HepG2 (cell line): Measurements from ENCODE around the gene TMEM8B. TPM values are rescaled to one million over a fixed set of nuclear protein-coding genes. Genes with fewer than 3 reads are reported as not detected.

Source experiments
- ATAC-seq: fragments of 200-7000 bp; cut with Tn5 transposase; 3 replicates; pipeline ENCODE4 v1.9.1; 2020; ENCODE audit warnings: mild to moderate bottlenecking, moderate library complexity
- BruUV-seq: library from RNA; stranded (reverse); fragments of 400-500 nt; replicated peaks from 2 replicates; lab custom pipeline; 2021; lab: Mats Ljungman, UMichigan
- CTCF ChIA-PET: fragments of 300-600 bp; formaldehyde crosslinking; extraction: SDS; loops from one replicate; lab custom pipeline; 2021; ENCODE audit warnings: low total read pairs, inconsistent platforms, low intra/inter-chr PET ratio; lab: Yijun Ruan, JAX
- POLR2A ChIA-PET: fragments of 350-600 bp; sonication (Branson Sonifier 250); formaldehyde crosslinking; loops from one replicate; lab custom pipeline; 2020; ENCODE audit warnings: antibody characterized with exemption, inconsistent platforms; lab: Yijun Ruan, JAX
- DNase-seq: peaks from one replicate; pipeline ENCODE4 v3.0.0-alpha.2; 2015; ENCODE audit warnings: low spot score
- FAIRE-seq: peaks from 3 replicates; lab custom pipeline; 2011; peaks lifted over from hg19 to GRCh38; lab: Jason Lieb, UNC
- H2AFZ ChIP-seq: one replicate; pipeline ENCODE4 v1.6.1; 2011; ENCODE audit warnings: low read length, inconsistent platforms
- H3K27ac ChIP-seq: fragments of 300-600 bp; 3 replicates; pipeline ENCODE4 v1.8.0; 2011; ENCODE audit warnings: mixed run types, mild to moderate bottlenecking, mixed read lengths, low read length, inconsistent platforms; ENCODE audit not compliant: insufficient read depth; ENCODE audit errors: extremely low read length
- H3K27me3 ChIP-seq, 2 experiments: fragments of 200-600 bp in 1 of 2; 2 replicates in 1 of 2; 3 replicates in 1 of 2; pipeline versions ENCODE4 v1.6.0 to v1.8.0; 2011; ENCODE audit warnings: low read length in 2 of 2, mild to moderate bottlenecking in 2 of 2, moderate library complexity in 2 of 2, inconsistent platforms in 1 of 2; ENCODE audit not compliant: insufficient read depth in 2 of 2, control insufficient read depth in 1 of 2
- H3K36me3 ChIP-seq, 2 experiments: fragments of 200-600 bp in 1 of 2; replicated peaks in 1 of 2; 2 replicates in 1 of 2; 3 replicates in 1 of 2; pipeline versions ENCODE4 v1.5.1 to v1.8.0; 2011; ENCODE audit warnings: low read length in 2 of 2, inconsistent platforms in 1 of 2; ENCODE audit not compliant: insufficient read depth in 2 of 2, control insufficient read depth in 1 of 2
- H3K4me1 ChIP-seq: 2 replicates; pipeline ENCODE4 v1.5.1; 2012; ENCODE audit warnings: low read length, inconsistent platforms; ENCODE audit not compliant: insufficient read depth
- H3K4me2 ChIP-seq: 2 replicates; pipeline ENCODE4 v1.6.0; 2011; ENCODE audit warnings: low read depth, low read length, inconsistent platforms
- H3K4me3 ChIP-seq, 3 experiments: fragments of 200-600 bp in 1 of 3; sonication (generic), shearing (Covaris generic) in 1 of 3; replicated peaks in 1 of 3; 2 replicates each; pipeline ENCODE4 v1.5.1; 2011 to 2016; ENCODE audit warnings: low read length in 3 of 3, inconsistent platforms in 2 of 3, low read depth in 2 of 3, mild to moderate bottlenecking in 2 of 3, control low read depth in 1 of 3, mixed read lengths in 1 of 3; ENCODE audit not compliant: insufficient read depth in 1 of 3
- H3K79me2 ChIP-seq: one replicate; pipeline ENCODE4 v1.6.1; 2011; ENCODE audit warnings: low read length, inconsistent platforms; ENCODE audit not compliant: insufficient read depth
- H3K9ac ChIP-seq: 2 replicates; pipeline ENCODE4 v1.6.0; 2011; ENCODE audit warnings: mild to moderate bottlenecking, low read depth, low read length, inconsistent platforms; ENCODE audit not compliant: insufficient read depth
- H3K9me3 ChIP-seq: 2 replicates; pipeline ENCODE4 v1.5.1; 2012; ENCODE audit warnings: mild to moderate bottlenecking, low read length
- H4K20me1 ChIP-seq: 2 replicates; pipeline ENCODE4 v1.6.0; 2011; ENCODE audit warnings: inconsistent platforms, mild to moderate bottlenecking, low read length, moderate library complexity; ENCODE audit not compliant: insufficient read depth
- EED ChIP-seq: sonication (generic); formaldehyde crosslinking; IDR thresholded peaks from 2 replicates; pipeline ENCODE4 v1.5.0; 2020; ENCODE audit warnings: mild to moderate bottlenecking, missing genetic modification reagents
- EHMT2 ChIP-seq: fragments of 200-600 bp; sonication (generic); IDR thresholded peaks from 2 replicates; pipeline ENCODE4 v1.7.0; 2017; ENCODE audit warnings: antibody characterized with exemption, low read depth, low read length, borderline replicate concordance
- HMGA1 ChIP-seq: sonication (generic); formaldehyde crosslinking; conservative IDR thresholded peaks from 2 replicates; pipeline ENCODE4 v1.4.0; 2020; ENCODE audit warnings: missing genetic modification reagents
- NRL ChIP-seq: sonication (generic); formaldehyde crosslinking; IDR thresholded peaks from 2 replicates; pipeline ENCODE4 v1.5.0; 2020; ENCODE audit warnings: missing genetic modification reagents, mild to moderate bottlenecking, moderate library complexity, borderline replicate concordance
- POLR2A ChIP-seq, 2 experiments: IDR thresholded peaks; 2 replicates each; pipeline ENCODE4 v1.6.1; 2011; ENCODE audit warnings: low read depth in 2 of 2, low read length in 2 of 2, mild to moderate bottlenecking in 1 of 2, moderate library complexity in 1 of 2; ENCODE audit not compliant: insufficient read depth in 1 of 2
- RNF2 ChIP-seq: fragments of 450-650 bp; conservative IDR thresholded peaks from 2 replicates; pipeline ENCODE4 v1.6.1; 2016; ENCODE audit warnings: low read depth
- RNF219 ChIP-seq: sonication (generic); formaldehyde crosslinking; IDR thresholded peaks from 2 replicates; pipeline ENCODE4 v1.5.0; 2020; ENCODE audit warnings: mild to moderate bottlenecking, missing genetic modification reagents
- TFDP1 ChIP-seq: IDR thresholded peaks from 2 replicates; pipeline ENCODE4 v1.6.1; 2016; ENCODE audit warnings: missing compliant biosample characterization, missing genetic modification reagents, borderline replicate concordance
- ZBTB21 ChIP-seq: sonication (generic); formaldehyde crosslinking; IDR thresholded peaks from 2 replicates; pipeline ENCODE4 v1.4.0; 2020; ENCODE audit warnings: missing genetic modification reagents
- ZBTB42 ChIP-seq: sonication (generic); formaldehyde crosslinking; IDR thresholded peaks from 2 replicates; pipeline ENCODE4 v1.5.0; 2020; ENCODE audit warnings: mild to moderate bottlenecking, missing genetic modification reagents
- ZIK1 ChIP-seq: sonication (generic); formaldehyde crosslinking; IDR thresholded peaks from 2 replicates; pipeline ENCODE4 v1.5.0; 2020; ENCODE audit warnings: mild to moderate bottlenecking, low read depth, missing genetic modification reagents, borderline replicate concordance
- ZNF136 ChIP-seq: sonication (generic); formaldehyde crosslinking; IDR thresholded peaks from 2 replicates; pipeline ENCODE4 v1.8.1; 2022; ENCODE audit warnings: low read depth, mild to moderate bottlenecking, moderate library complexity, missing genetic modification reagents
- ZNF331 ChIP-seq: sonication (generic); formaldehyde crosslinking; IDR thresholded peaks from 2 replicates; pipeline ENCODE4 v1.4.0; 2020; ENCODE audit warnings: missing genetic modification reagents
- ZNF362 ChIP-seq: sonication (generic); formaldehyde crosslinking; IDR thresholded peaks from 2 replicates; pipeline ENCODE4 v1.4.0; 2020; ENCODE audit warnings: missing genetic modification reagents, mild to moderate bottlenecking, borderline replicate concordance
- WGBS: methylation state at CpG from one replicate; pipeline ENCODE4 v1.1.6; 2017; ENCODE audit warnings: low lambda C conversion rate; 5-methylcytosine and 5-hydroxymethylcytosine counted together
- in situ Hi-C: cut with HindIII; loops from 2 replicates; pipeline ENCODE4 v1.10.0; 2017; ENCODE audit warnings: low pct_unique_long_range_greater_than_20kb; ENCODE audit not compliant: extremely low pct_ligation_motif_present
- intact Hi-C: fragments of 100-400 bp; cut with micrococcal nuclease; formaldehyde crosslinking; loops from one replicate; pipeline ENCODE4 v1.10.0; 2022; ENCODE audit not compliant: unreplicated experiment
- polyA plus RNA-seq, 8 experiments: library from polyadenylated mRNA; depleted of rRNA in 3 of 8; stranded (reverse) in 7 of 8; unstranded in 1 of 8; fragments of >200 nt; fragmentation: Illumina TruSeq in 4 of 8; extraction: Trizol in 4 of 8; gene quantifications; 2 replicates each; pipeline versions ENCODE4 v1.2.1 to v1.2.3, GENCODE V29; 2011 to 2016; ENCODE audit warnings: low read depth in 4 of 8, missing spikeins in 1 of 8, mixed read lengths in 1 of 8; ENCODE audit not compliant: insufficient read depth in 1 of 8
- total RNA-seq, 5 experiments: library from RNA; depleted of rRNA; stranded (reverse); fragments of >200 nt; fragmentation: Illumina TruSeq; extraction: Trizol; gene quantifications; 2 replicates each; pipeline ENCODE4 v1.2.3, GENCODE V29; 2016; ENCODE audit warnings: low read depth in 1 of 5

TMEM8B gene
- total and polyA plus RNA-seq, 2 of the 13 experiments (the other 11 are each of a cell fraction or from before 2014, with no cell fraction given): 2.1 to 2.7 TPM

GRCh38 chr9:35816708-35817107, 12.3 kb upstream of the TMEM8B start:
- no TSS peak for BruUV-seq
- Histone ChIP-seq H4K20me1 (no peaks in the 10 kb centered on the region), H3K9ac (no peak overlapping the region), H3K4me2 (peak overlapping the region; percentile 34; the same call in 1 of the 2 replicates), H3K4me1 (peaks cover 38% of the 10 kb centered on the region), H3K4me3 (no peak overlapping the region), H2AFZ (no peak overlapping the region), H3K27ac (no peak overlapping the region), H3K79me2 (peaks cover 5% of the 10 kb centered on the region), H3K9me3 (no peaks in the 10 kb centered on the region), H3K27me3 (no peaks in the 10 kb centered on the region), H3K36me3 (no peaks in the 10 kb centered on the region)
- FAIRE-seq (no peak), DNase-seq (peak; percentile 50), ATAC-seq (no peak)
- TF ChIP-seq EED (CRISPR knock-in tag) (no peak), ZBTB21 (CRISPR knock-in tag) (no peak), EHMT2 (no peak), POLR2A (IDR thresholded peaks at IDR 0.05; ENCODE audit: insufficient read depth in 1 of 2, low read depth in 2 of 2, low read length in 2 of 2) (0 out of 4 replicates have a peak, but pooled peaks of 1 of the 2 experiments have one; percentile 11)
- in situ Hi-C loops: no loop called here
- ChIA-PET CTCF (no interaction called here), POLR2A (no interaction called here)
- intact Hi-C loops: no loop called here
- 100% methylated on average over 1 of the region's 1 CpG for WGBS

DNA sequence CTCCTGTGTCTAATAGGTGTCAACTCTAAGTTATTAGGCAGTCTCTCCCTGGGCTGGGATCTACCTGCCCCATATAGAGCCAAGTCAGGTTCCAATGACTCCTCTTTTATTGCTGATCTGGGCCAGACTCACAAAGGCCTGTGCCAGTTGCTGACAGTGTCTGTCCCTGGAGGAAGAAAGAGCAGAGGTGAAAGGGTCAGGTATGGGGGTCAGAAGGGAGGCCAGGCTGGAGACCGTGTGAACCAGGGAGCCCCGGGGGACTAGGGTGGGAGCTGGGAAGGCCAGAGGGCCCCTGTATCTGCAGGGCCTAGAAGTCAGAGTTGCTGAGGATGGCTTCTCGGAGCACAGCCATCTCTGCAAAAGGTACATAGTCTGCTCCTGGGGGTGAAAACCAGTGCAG, 10.7 kb upstream of the TMEM8B start:
- Histone ChIP-seq H2AFZ (no peak overlapping the region), H3K4me1 (peaks cover 24% of the 10 kb centered on the region), H3K9ac (no peak overlapping the region), H4K20me1 (no peaks in the 10 kb centered on the region), H3K27me3 (no peaks in the 10 kb centered on the region), H3K36me3 (no peaks in the 10 kb centered on the region), H3K4me2 (no peak overlapping the region), H3K9me3 (no peaks in the 10 kb centered on the region), H3K4me3 (no peak overlapping the region), H3K27ac (no peak overlapping the region)
- WGBS: 70% methylated on average over 3 of the region's 3 CpGs
- ChIA-PET POLR2A (no interaction called here), CTCF (no interaction called here)
- in situ Hi-C loops (no loop called here), intact Hi-C loops (no loop called here)
- no TSS peak for BruUV-seq
- DNase-seq (no peak), ATAC-seq (no peak), FAIRE-seq (no peak)
- no peak for TF ChIP-seq NRL
- no peak for TF ChIP-seq RNF2
- TF ChIP-seq ZBTB42 (CRISPR knock-in tag): no peak
- TF ChIP-seq ZNF362: no peak
- TF ChIP-seq ZNF136 (CRISPR knock-in tag): no peak
- TF ChIP-seq TFDP1 (CRISPR knock-in tag): no peak
- no peak for TF ChIP-seq ZNF331 (CRISPR knock-in tag)
- no peak for TF ChIP-seq RNF219 (CRISPR knock-in tag)
- no peak for TF ChIP-seq ZIK1 (CRISPR knock-in tag)
- no peak for TF ChIP-seq HMGA1 (CRISPR knock-in tag)
- TF ChIP-seq, all 625 proteins: peak for 0
- H3K79me2 ChIP-seq: peaks cover 5% of the 10 kb centered on the region
